Measurements from ENCODE around the gene ZNF670. TPM values are rescaled to one million over a fixed set of nuclear protein-coding genes. Genes with fewer than 3 reads are reported as not detected.

Gene ZNF670
- total RNA-seq, 1 experiment from 2014 or later: 13.9 TPM

DNA sequence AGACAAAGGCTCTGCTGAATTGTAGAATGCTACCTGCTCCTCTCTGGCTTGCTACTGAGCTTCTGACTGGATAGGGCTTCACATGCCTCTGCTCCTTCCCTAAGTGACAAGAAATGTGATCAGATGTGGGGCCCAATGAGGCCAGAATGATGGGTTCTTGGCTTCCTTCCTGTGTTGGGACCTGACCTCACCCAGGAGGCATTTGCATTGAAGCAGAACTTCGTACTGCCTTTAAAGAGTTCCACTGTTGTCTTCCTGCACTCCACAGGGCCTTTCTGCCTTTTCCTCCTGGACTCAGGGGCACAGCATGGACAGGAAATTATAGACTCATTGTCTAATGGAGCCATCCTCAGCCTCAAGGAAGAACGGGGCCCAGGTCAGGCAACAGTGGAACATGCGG, 14.3 kb downstream of the ZNF670 start:
- no peak overlapping the region for H3T11ph ChIP-seq (ENCODE audit: low read length)
- H3K27ac Mint-ChIP-seq: no peak overlapping the region
- no peak overlapping the region for H2BK15ac ChIP-seq (ENCODE audit: low read depth, low read length)
- no peak overlapping the region for H2AK5ac ChIP-seq (ENCODE audit: insufficient read length, low read length)
- H3K9me3 Mint-ChIP-seq: peaks cover 28 to 87% of the 10 kb centered on the region in 2 experiments
- no peaks in the 10 kb centered on the region; the same call in 1 of the 2 replicates for H3K4me1 ChIP-seq (ENCODE audit: insufficient read depth, low read length)
- H3K4me3 Mint-ChIP-seq: no peak overlapping the region
- no peak overlapping the region for H3K9ac ChIP-seq (ENCODE audit: extremely low read depth, insufficient read length, low read length)
- no peak overlapping the region for H4K8ac ChIP-seq (replicated peaks; ENCODE audit: insufficient read length, low read depth, low read length)
- no peak for DNase-seq
- no peaks in the 10 kb centered on the region for H3K27me3 Mint-ChIP-seq (ENCODE audit: low read depth)
- H3K56ac ChIP-seq (ENCODE audit: insufficient read length, low read depth, low read length): no peak overlapping the region
- no peak overlapping the region for H4K5ac ChIP-seq (ENCODE audit: insufficient read length, low read depth, low read length)
- H3K79me1 ChIP-seq (ENCODE audit: insufficient read depth, low read depth, low read length, poor library complexity, severe bottlenecking): no peaks in the 10 kb centered on the region
- peaks cover 10 to 82% (median 68%) of the 10 kb centered on the region in 3 experiments for H3K36me3 Mint-ChIP-seq (ENCODE audit: insufficient read depth in 1 of 3, low read depth in 3 of 3)
- H3K23ac ChIP-seq (ENCODE audit: insufficient read length, low read depth, low read length): no peak overlapping the region
- H3K14ac ChIP-seq (ENCODE audit: insufficient read depth, low read length): no peak overlapping the region
- no CpG with 5 or more reads among the region's 3 CpGs for WGBS (ENCODE audit: extremely low coverage, insufficient read length, low lambda C conversion rate)
- H3K27ac ChIP-seq (ENCODE audit: insufficient read length, low read depth, low read length): no peak overlapping the region
- no peak overlapping the region for H2BK5ac ChIP-seq (ENCODE audit: insufficient read length, low read length)
- no peaks in the 10 kb centered on the region for H4K20me1 ChIP-seq (ENCODE audit: control insufficient read depth, insufficient read depth, insufficient read length)
- no peak overlapping the region for H2BK120ac ChIP-seq (ENCODE audit: low read depth, low read length, poor library complexity, severe bottlenecking)
- H3K4ac ChIP-seq (ENCODE audit: low read depth, low read length): no peak overlapping the region
- no peaks in the 10 kb centered on the region for H3K9me3 ChIP-seq (ENCODE audit: control insufficient read depth, low read depth, low read length)
- no peak overlapping the region for H2AFZ ChIP-seq (ENCODE audit: low read length)
- TF ChIP-seq, protein P1, sequence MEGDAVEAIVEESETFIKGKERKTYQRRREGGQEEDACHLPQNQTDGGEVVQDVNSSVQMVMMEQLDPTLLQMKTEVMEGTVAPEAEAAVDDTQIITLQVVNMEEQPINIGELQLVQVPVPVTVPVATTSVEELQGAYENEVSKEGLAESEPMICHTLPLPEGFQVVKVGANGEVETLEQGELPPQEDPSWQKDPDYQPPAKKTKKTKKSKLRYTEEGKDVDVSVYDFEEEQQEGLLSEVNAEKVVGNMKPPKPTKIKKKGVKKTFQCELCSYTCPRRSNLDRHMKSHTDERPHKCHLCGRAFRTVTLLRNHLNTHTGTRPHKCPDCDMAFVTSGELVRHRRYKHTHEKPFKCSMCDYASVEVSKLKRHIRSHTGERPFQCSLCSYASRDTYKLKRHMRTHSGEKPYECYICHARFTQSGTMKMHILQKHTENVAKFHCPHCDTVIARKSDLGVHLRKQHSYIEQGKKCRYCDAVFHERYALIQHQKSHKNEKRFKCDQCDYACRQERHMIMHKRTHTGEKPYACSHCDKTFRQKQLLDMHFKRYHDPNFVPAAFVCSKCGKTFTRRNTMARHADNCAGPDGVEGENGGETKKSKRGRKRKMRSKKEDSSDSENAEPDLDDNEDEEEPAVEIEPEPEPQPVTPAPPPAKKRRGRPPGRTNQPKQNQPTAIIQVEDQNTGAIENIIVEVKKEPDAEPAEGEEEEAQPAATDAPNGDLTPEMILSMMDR (conservative IDR thresholded peaks at IDR 0.05): no peak
- H3K79me2 ChIP-seq (ENCODE audit: insufficient read depth, low read length): peaks cover 32% of the 10 kb centered on the region; the same call in 1 of the 2 replicates
- H3K27me3 ChIP-seq (ENCODE audit: insufficient read depth, low read length): no peaks in the 10 kb centered on the region
- no peak overlapping the region for H3K18ac ChIP-seq (ENCODE audit: insufficient read length, low read depth, low read length)
- no peaks in the 10 kb centered on the region for H3K23me2 ChIP-seq (ENCODE audit: insufficient read length, low read depth, low read length, poor library complexity, severe bottlenecking)
- H2BK12ac ChIP-seq (ENCODE audit: insufficient read length, low read depth, low read length): no peak overlapping the region
- peaks cover 4 to 19% of the 10 kb centered on the region in 2 experiments; a peak in 3 of 4 replicates for H3K4me1 Mint-ChIP-seq
- no peak overlapping the region for H2BK20ac ChIP-seq (ENCODE audit: low read depth, low read length, poor library complexity, severe bottlenecking)
- no peak overlapping the region for H3K4me2 ChIP-seq (ENCODE audit: insufficient read depth, insufficient read length, low read length)
- H4K91ac ChIP-seq (ENCODE audit: insufficient read length, low read depth, low read length): no peak overlapping the region
